ENCODE data around the gene TLX2.

TLX2 gene

GRCh38 chr2:74546004-74546403, 31.8 kb downstream of the TLX2 start:
- POLR2A ChIA-PET, result no interaction called here
- Histone ChIP-seq H3K9me3 (ENCODE audit: control insufficient read depth, insufficient read depth, low read depth, low read length) (no peaks in the 10 kb centered on the region), H3K4me1 (ENCODE audit: control insufficient read depth, insufficient read depth, low read length) (no peaks in the 10 kb centered on the region), H3K27ac (ENCODE audit: extremely low read depth, low read depth, low read length) (no peak overlapping the region), H3K36me3 (ENCODE audit: control insufficient read depth in 2 of 2, insufficient read depth in 1 of 2, low read length in 2 of 2) (no peaks in the 10 kb centered on the region), H3K4me3 (ENCODE audit: low read depth, low read length) (no peak overlapping the region)
- TF ChIP-seq PRDM1 (tag by site-specific recombination; IDR thresholded peaks at IDR 0.05) (peak; percentile 96), GLIS1 (tag by site-specific recombination; IDR thresholded peaks at IDR 0.05) (no peak)
- CTCF ChIA-PET, result interaction anchor here (0.9 to 1.5 kb wide), 3 partner anchors 13 to 63 kb away, joined by 3 to 4 read pairs (median 3); partner anchors contain the start of genes CCDC142 and TTC31

GRCh38 chr2:74548285-74548899, 34.1 kb downstream of the TLX2 start:
- Histone ChIP-seq H3K4me1 (ENCODE audit: control insufficient read depth, insufficient read depth, low read length) (no peaks in the 10 kb centered on the region; the same call in 1 of the 2 replicates), H3K9me3 (ENCODE audit: control insufficient read depth, insufficient read depth, low read depth, low read length) (no peaks in the 10 kb centered on the region), H3K36me3 (ENCODE audit: control insufficient read depth in 2 of 2, insufficient read depth in 1 of 2, low read length in 2 of 2) (peaks cover 0 to 4% of the 10 kb centered on the region in 2 experiments; a peak in 1 of 3 replicates), H3K27ac (ENCODE audit: extremely low read depth, low read depth, low read length) (peak overlapping the region; percentile 69; the same call in 1 of the 2 replicates), H3K4me3 (ENCODE audit: low read depth, low read length) (peak overlapping the region; percentile 41)
- POLR2A ChIA-PET, result interaction anchor here (1.6 kb wide), 1 partner anchor 90 kb away, joined by 3 read pairs; the partner anchor contains the start of gene WBP1
- CTCF ChIA-PET, result no interaction called here
- TF ChIP-seq ZBTB20 (tag by site-specific recombination; IDR thresholded peaks at IDR 0.05), result peak; percentile 89
- TF ChIP-seq OSR2 (tag by site-specific recombination; IDR thresholded peaks at IDR 0.05), result peak; percentile 72
- TF ChIP-seq ZNF639 (tag by site-specific recombination; IDR thresholded peaks at IDR 0.05), result no peak
- TF ChIP-seq IKZF3 (tag by site-specific recombination; IDR thresholded peaks at IDR 0.05), result peak; percentile 50; the same call in 1 of the 2 replicates
- peak; percentile 88 for TF ChIP-seq ZBTB17 (tag by site-specific recombination; IDR thresholded peaks at IDR 0.05)
- TF ChIP-seq ZNF366 (tag by site-specific recombination; conservative IDR thresholded peaks at IDR 0.05), result 0 out of 2 replicates have a peak, but pooled peaks have one; percentile 32
- 0 out of 2 replicates have a peak, but pooled peaks have one; percentile 15 for TF ChIP-seq MYNN (tag by site-specific recombination; IDR thresholded peaks at IDR 0.05; ENCODE audit: borderline replicate concordance)
- TF ChIP-seq ZNF76 (tag by site-specific recombination; IDR thresholded peaks at IDR 0.05; ENCODE audit: borderline replicate concordance, low read depth), result no peak
- TF ChIP-seq ZNF423 (tag by site-specific recombination; IDR thresholded peaks at IDR 0.05), result no peak
- TF ChIP-seq PRDM10 (tag by site-specific recombination; IDR thresholded peaks at IDR 0.05), result peak; percentile 90
- TF ChIP-seq TCF7L2 (IDR thresholded peaks at IDR 0.05; ENCODE audit: borderline replicate concordance, low read depth, low read length), result peak; percentile 54; the same call in 1 of the 2 replicates
- TF ChIP-seq SP7 (tag by site-specific recombination; IDR thresholded peaks at IDR 0.05), result 0 out of 2 replicates have a peak, but pooled peaks have one; percentile 8
- TF ChIP-seq GLIS2 (tag by site-specific recombination; IDR thresholded peaks at IDR 0.05), result no peak
- peak; percentile 75 for TF ChIP-seq ZNF335 (tag by site-specific recombination; conservative IDR thresholded peaks at IDR 0.05)
- TF ChIP-seq PRDM4 (tag by site-specific recombination; IDR thresholded peaks at IDR 0.05), result peak; percentile 85
- 0 out of 2 replicates have a peak, but pooled peaks have one; percentile 6 for TF ChIP-seq SP3 (tag by site-specific recombination; IDR thresholded peaks at IDR 0.05)
- TF ChIP-seq KLF10 (tag by site-specific recombination; IDR thresholded peaks at IDR 0.05), result no peak
- TF ChIP-seq ZNF704 (tag by site-specific recombination; IDR thresholded peaks at IDR 0.05), result no peak
- no peak for TF ChIP-seq ZSCAN4 (tag by site-specific recombination; IDR thresholded peaks at IDR 0.05)
- TF ChIP-seq ZNF677 (tag by site-specific recombination; IDR thresholded peaks at IDR 0.05), result no peak
- no peak for TF ChIP-seq ZNF473 (tag by site-specific recombination; IDR thresholded peaks at IDR 0.05)
- no peak for TF ChIP-seq WT1 (tag by site-specific recombination; IDR thresholded peaks at IDR 0.05)

Data from HEK293 (cell line).